ENCODE results near the gene ALPK3.

- TF ChIP-seq CTCF (IDR thresholded peaks at IDR 0.05; ENCODE audit: low read depth, low read length, poor library complexity, severe bottlenecking): no peak
- no peak for TF ChIP-seq EZH2phosphoT487 (IDR thresholded peaks at IDR 0.05; ENCODE audit: borderline replicate concordance, low read length)
These were observed 18.7 kb upstream of the ALPK3 start for GRCh38 chr15:84798436-84798946.
